T47D (cell line): Measurements from ENCODE around the gene GPR176.
A peak's percentile ranks its signal among the peaks of the same experiment; 100 is the strongest.

Experiments
- DNase-seq, 2 experiments: peaks; one replicate each; pipeline versions ENCODE4 v3.0.0 to v3.0.0-alpha.2; 2011 to 2012; ENCODE audit warnings: low read depth in 1 of 2, low spot score in 1 of 2
- JUND ChIP-seq: IDR thresholded peaks from 2 replicates; pipeline ENCODE4 v1.6.1; 2012; ENCODE audit warnings: low read depth
- in situ Hi-C: cut with HindIII; loops from 2 replicates; pipeline ENCODE4 v1.10.0; 2016; ENCODE audit warnings: low sequenced_read_pairs, low pct_unique_long_range_greater_than_20kb

Gene GPR176

DNA sequence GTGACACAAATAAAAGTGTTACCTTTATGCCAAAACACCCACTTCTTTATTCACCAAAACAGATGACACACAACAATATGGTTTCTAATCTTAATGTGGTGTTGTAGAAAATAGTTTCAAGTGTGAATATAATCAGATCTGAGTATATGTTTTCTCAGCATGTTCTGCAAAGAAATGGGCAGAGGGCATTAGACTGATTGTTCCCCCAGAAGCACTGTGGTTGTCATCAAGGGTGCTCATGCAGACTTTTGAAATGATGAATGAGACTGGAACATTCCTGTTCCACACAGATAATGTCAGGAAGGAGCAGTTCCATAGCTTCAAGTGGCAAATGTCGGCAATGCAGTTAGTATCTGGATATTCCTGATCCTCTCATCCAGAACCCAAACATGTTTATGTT, 37.5 kb downstream of the GPR176 start:
- in situ Hi-C loops, result no loop called here
- no peak for DNase-seq
- TF ChIP-seq JUND, result no peak

DNA sequence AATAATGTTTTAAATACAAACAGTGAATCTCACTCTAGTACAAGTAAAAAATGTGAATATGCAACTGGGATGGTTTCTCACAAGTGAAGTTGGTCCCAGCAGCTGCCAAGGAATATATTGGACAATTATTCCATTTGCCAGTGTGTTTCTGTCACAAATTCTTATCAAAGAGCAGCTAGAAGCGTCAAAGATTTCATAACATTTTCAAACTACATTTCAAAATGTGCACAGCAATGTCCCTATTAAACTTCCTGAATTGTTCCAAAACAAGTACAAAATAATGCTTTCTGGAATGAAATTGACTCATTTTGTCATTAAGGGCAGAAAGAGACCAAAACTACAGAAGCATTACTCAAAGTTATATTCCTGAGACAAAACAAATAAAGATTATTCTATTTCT, 38.3 kb downstream of the GPR176 start:
- TF ChIP-seq JUND, result no peak
- no peak for DNase-seq
- in situ Hi-C loops, result no loop called here

DNA sequence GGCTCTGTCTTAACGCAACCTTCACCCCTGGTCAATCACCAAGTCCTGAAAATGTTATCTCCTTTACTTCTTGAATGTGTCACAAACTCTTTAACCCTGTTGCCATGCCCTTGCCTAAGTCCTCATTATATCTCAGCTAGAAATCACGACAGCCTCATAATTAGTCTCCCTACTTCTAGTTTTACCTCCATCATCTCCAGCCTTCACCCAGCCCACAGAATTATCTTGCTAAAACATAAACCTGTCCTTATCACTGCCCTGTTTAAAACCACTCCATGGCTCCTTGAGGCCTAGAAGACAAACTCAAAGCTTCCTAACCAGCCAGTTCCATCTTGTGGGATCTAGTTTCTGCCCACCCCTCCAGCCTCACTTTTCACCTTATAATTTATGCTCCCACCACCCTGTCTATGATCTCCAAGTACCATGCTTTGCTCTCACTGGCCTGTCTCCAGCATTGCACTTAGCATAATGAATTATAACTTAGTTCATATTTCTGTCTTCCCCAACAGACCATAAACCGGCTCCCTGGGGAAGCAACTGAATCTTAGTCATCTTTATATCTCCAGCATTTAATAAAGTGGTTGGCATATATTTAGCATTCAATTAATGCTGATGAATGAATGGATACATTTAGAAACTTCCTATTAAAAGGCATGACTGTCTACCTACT, 39.2 kb downstream of the GPR176 start:
- no peak for TF ChIP-seq JUND
- in situ Hi-C loops, result no loop called here
- DNase-seq, result no peak

DNA sequence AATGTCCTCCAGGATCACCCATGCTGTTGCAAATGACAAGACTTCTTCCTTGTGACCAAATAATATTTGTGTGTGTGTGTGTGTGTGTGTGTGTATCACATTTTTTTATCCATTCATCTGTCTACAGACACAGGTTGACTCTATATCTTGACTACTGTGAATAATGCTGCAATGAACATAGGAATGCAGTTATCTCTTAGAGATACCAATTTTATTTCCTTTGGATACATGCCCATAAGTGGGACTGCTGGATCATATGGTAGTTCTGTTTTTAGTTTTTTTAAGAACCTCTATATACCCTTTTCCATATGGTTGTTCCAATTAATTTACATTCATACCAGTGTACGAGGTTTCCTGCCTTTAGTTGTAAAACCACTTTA, 41.7 kb downstream of the GPR176 start:
- in situ Hi-C loops, result no loop called here
- DNase-seq, result no peak
- no peak for TF ChIP-seq JUND

DNA sequence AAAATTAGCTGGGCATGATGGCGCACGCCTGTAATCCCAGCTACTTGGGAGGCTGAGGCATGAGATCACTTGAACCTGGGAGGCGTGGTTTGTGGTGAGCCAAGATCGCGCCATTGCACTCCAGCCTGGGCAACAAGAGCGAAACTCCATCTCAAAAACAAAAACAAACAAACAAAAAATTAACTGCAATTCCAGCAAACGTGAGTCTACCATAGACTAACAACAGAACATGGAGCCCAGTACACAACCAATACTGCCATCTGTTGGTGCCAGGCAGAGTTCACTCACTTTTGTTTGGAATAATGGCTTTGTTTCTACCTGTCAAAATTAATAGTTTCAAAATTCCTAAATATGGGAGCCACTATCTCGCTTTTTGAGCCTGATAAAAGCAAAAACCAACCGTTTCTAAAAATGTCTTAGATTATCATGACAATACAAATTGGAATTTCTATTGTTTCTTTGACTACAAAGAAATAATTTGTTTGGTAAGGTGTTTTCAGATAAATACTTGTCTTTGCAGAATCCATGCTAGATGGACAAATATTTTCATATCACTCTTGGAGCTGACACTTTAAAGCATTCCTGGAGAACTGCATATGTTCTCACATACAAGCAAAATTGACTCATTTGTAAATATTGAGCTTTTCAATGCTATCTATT, 45.0 kb downstream of the GPR176 start:
- peak; percentile 41 to 75 for DNase-seq
- no peak for TF ChIP-seq JUND
- in situ Hi-C loops, result no loop called here

DNA sequence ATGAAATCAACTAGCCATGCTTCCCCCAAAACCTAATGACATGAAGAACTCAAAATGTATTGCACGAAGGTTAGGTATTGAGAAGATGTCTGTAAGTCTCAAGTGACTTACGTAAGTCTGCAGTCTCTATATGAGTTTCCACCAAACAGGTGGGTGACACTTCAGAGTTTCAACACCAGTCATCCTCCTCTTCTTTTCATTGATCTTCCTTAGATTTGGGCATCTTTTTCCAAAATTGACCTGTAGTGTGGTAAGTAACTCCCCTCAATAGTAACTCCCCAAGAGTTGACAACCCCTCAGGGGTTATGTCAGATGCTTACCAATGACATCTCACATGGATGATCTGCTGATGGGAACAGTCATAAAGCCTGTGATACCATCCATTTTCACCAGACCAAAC, 46.1 kb downstream of the GPR176 start:
- TF ChIP-seq JUND, result no peak
- no peak for DNase-seq
- in situ Hi-C loops, result no loop called here

DNA sequence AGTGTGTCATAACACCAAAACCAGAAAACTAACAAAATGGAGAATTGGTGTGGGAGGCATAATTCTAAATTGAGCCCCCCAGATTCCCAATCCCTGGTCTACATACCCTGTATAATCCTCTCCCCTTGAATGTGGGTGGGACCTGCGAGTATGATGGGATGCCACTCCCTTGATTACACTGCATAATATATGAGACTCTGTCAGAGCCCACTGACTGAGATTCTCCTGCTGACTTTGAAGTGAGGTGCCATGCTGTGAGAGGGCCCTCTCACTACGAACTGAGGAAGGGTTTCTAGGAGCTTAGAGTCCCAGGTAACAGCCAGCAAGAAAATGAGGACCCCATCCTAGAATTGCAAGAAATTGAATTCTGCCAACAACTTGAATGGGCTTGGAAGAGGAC, 49.5 kb downstream of the GPR176 start:
- TF ChIP-seq JUND, result no peak
- no peak for DNase-seq
- in situ Hi-C loops, result no loop called here

DNA sequence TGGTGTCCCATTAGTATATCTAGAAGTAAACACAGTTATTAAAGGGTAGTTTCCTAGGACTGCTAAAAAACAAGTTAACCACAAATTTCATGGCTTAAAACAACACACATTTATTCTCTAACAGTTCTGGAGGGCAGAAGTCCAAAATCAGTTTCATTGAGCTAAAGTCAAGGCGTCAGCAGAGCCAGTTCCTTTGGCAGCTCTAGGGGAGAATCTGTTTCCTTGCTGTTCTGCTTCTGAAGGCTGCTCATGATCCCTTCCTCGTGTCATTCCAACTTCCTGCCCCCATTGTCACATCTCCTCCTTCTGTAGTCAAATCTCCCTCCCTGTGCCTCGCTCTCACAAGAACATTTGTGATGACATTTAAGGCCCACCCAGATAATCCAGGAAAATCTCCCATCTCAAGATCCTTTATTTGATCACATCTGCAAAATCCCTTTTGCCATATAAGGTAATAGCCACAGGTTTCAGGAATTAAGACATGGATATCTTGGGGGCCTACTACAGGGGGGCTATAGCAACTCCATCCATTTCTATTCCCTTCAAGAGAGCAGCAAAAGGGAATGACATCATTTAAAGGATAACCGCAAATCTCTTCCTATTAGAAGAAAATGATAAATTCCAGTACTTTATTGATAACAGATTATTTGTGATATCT, 50.1 kb downstream of the GPR176 start:
- no peak for DNase-seq
- TF ChIP-seq JUND, result no peak
- in situ Hi-C loops, result no loop called here

DNA sequence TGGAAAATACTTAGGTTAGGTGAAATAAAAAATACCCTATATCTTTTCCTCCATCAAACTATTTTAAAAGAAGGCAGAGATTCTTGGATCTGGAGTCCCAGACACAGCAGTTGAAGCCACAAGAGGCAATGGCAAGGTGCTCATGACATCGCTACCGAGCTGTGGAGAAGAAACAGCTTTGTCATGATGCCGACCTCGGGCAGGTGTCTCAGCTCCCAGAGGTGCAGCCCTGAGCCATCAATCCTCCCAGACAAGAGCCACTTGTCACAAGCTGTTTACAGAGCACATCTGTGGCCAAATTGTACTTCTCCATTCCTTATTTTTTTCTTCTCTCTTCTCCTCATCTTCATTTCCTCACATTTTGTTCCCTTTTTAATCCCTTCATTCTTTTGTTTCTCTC, 50.8 kb downstream of the GPR176 start:
- peak in 1 of 2 experiments; percentile 12 for DNase-seq
- in situ Hi-C loops, result no loop called here
- no peak for TF ChIP-seq JUND

DNA sequence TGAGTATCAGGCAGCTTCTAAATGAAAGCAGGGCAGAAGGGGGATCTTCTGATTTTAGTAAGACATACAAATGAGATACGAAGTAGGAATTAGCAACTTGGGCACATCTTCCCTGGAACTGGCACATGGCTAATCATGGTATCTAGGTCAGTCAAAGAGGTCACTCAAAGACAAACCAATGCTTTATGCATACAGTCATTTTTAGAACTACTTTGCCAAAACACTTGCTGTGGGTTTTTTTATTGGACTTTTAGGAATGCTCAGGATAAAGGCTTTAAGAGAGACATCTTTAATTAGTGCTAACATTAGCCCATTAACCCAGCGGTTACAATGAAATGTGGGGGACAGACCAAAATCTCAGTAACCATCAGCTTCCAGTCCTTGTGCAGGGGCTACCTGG, 51.7 kb downstream of the GPR176 start:
- in situ Hi-C loops, result no loop called here
- DNase-seq, result no peak
- no peak for TF ChIP-seq JUND

DNA sequence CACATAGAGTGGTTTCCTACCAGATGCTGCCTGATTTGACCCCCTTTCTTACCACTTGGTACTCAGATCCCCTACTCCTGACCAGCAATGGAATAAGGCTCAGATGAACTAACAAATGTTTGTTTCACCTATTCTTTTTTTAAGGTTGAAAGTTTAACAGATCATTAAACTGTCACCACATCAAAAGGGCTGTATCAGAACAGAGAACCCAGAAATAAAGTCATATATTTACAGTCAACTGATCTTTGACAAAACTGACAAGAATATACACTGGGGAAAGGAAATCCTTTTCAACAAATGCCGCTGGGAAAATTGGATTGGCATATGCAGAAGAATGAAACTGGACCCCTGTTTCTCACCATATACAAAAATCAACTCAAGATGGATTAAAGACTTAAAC, 56.0 kb downstream of the GPR176 start:
- in situ Hi-C loops, result no loop called here
- TF ChIP-seq JUND, result no peak
- no peak for DNase-seq

DNA sequence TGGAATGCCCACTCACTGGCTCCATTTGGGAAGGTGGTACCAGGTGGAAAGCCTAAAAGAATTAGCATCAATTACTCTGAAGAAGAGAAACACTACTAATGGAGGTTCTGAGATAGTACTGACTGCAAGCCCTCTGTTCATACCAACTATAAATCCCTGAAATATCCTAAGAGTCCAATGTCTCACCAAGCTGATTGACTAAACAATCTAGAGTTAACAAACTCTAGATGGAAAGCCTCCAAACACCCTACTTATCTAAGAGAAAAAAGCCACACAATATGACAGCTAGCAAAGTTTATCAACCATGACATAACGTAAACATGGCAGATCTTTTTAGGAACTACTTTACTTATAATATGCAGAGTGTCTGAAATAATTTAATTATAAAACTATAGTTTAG, 59.2 kb downstream of the GPR176 start:
- in situ Hi-C loops, result no loop called here
- DNase-seq, result no peak
- no peak for TF ChIP-seq JUND

DNA sequence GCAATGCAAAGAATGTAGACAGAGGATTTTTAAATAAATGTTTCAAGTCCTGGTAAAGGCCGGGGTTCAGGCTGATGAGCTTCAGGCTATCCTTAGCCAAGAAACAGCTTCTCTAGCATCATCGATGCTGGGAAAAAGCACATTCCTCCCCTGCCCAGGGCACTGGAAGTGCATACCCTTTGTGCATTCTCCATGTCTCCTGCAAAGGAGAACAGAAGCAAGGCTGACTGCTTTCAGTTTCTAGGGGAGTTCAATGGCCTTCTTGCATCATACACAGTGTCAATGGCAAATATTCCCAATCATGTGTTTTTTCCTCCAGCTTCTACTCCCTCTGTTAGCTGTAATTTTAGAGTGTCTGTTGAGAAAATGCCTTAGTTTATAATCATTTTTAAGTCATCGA, 59.9 kb downstream of the GPR176 start:
- in situ Hi-C loops, result no loop called here

More for the DNA sequence above, 59.9 kb downstream of the GPR176 start:
- DNase-seq, result no peak
- no peak for TF ChIP-seq JUND
